Measurements from ENCODE around the gene GRK4. TPM values are rescaled to one million over a fixed set of nuclear protein-coding genes. Genes with fewer than 3 reads are reported as not detected.

GRK4 gene
- total and polyA plus RNA-seq, 7 donors = 0.60 to 10.2 (median 3.9) TPM

- TF ChIP-seq POLR2AphosphoS5 (IDR thresholded peaks at IDR 0.05) (no peak), EP300 (IDR thresholded peaks at IDR 0.05) (no peak), CTCF (IDR thresholded peaks at IDR 0.05) (no peak), POLR2A (IDR thresholded peaks at IDR 0.05) (no peak)
- no peak for DNase-seq
- intact Hi-C loops (cut with DNase I) = loop anchor here (5.0 to 10.0 kb wide), 4 partner anchors 113 to 544 kb away; partner anchors contain the start of genes ADD1, CFAP99, HTT and HTT-AS
- Histone ChIP-seq H3K4me3 (peak overlapping the region in 2 of 4 donors; percentile 93 to 98), H3K9me3 (no peaks in the 10 kb centered on the region), H3K36me3 (peaks cover 0 to 16% (median 10%) of the 10 kb centered on the region in 4 donors), H3K27ac (peak overlapping the region in 1 of 4 donors; percentile 89), H3K27me3 (no peaks in the 10 kb centered on the region), H3K4me1 (peaks cover 0 to 29% (median 24%) of the 10 kb centered on the region in 4 donors)
- WGBS, 2 donors = 67 to 71% methylated on average over 8 of the region's 8 CpGs
Measured at GRCh38 chr4:2961421-2961810, 2.0 kb upstream of the GRK4 start.

GRCh38 chr4:2961811-2962441 lies 1.4 kb upstream of the GRK4 start:
- Histone ChIP-seq H3K27me3 (no peaks in the 10 kb centered on the region), H3K9me3 (no peaks in the 10 kb centered on the region), H3K36me3 (peaks cover 0 to 11% (median 8%) of the 10 kb centered on the region in 4 donors), H3K4me1 (peaks cover 0 to 29% (median 24%) of the 10 kb centered on the region in 4 donors), H3K4me3 (peak overlapping the region; percentile 85 to 98 (median 90)), H3K27ac (peak overlapping the region; percentile 83 to 92 (median 86))
- no peak for TF ChIP-seq POLR2AphosphoS5 (IDR thresholded peaks at IDR 0.05)
- no peak for TF ChIP-seq CTCF (IDR thresholded peaks at IDR 0.05)
- TF ChIP-seq EP300 (IDR thresholded peaks at IDR 0.05) = no peak
- no peak for TF ChIP-seq POLR2A (IDR thresholded peaks at IDR 0.05)
- intact Hi-C loops (cut with DNase I) = loop anchor here (2.0 to 10.0 kb wide), 6 partner anchors 113 to 545 kb away; partner anchors contain the start of genes ADD1, CFAP99, FAM193A and HTT
- 26 to 39% methylated on average over 14 of the region's 14 CpGs for WGBS, 2 donors
- no peak for DNase-seq

- Histone ChIP-seq H3K4me3 (peak overlapping the region; percentile 85 to 98 (median 90)), H3K9me3 (no peaks in the 10 kb centered on the region), H3K36me3 (peaks cover 0 to 5% (median 2%) of the 10 kb centered on the region in 4 donors), H3K27me3 (no peaks in the 10 kb centered on the region), H3K4me1 (peaks cover 0 to 29% (median 24%) of the 10 kb centered on the region in 4 donors), H3K27ac (peak overlapping the region; percentile 83 to 92 (median 86))
- WGBS, 2 donors = 0% methylated on average over 40 of the region's 40 CpGs
- TF ChIP-seq CTCF (IDR thresholded peaks at IDR 0.05) = no peak
- TF ChIP-seq POLR2A (IDR thresholded peaks at IDR 0.05) = no peak
- no peak for TF ChIP-seq EP300 (IDR thresholded peaks at IDR 0.05)
- no peak for TF ChIP-seq POLR2AphosphoS5 (IDR thresholded peaks at IDR 0.05)
- intact Hi-C loops (cut with DNase I) = loop anchor here (2.0 to 10.0 kb wide), 6 partner anchors 112 to 545 kb away; partner anchors contain the start of genes ADD1, CFAP99, FAM193A and HTT
- no peak for DNase-seq
Measured at GRCh38 chr4:2962614-2963174, 677 bp upstream of the GRK4 start.

GRCh38 chr4:2963966-2964471 lies 648 bp downstream of the GRK4 start:
- no peaks in the 10 kb centered on the region for H3K36me3 ChIP-seq
- H3K27ac ChIP-seq = peak overlapping the region; percentile 83 to 92 (median 86)
- peak overlapping the region; percentile 85 to 98 (median 90) for H3K4me3 ChIP-seq
- H3K27me3 ChIP-seq = no peaks in the 10 kb centered on the region
- H3K4me1 ChIP-seq = peaks cover 0 to 29% (median 24%) of the 10 kb centered on the region in 4 donors
- TF ChIP-seq POLR2AphosphoS5 (IDR thresholded peaks at IDR 0.05) (no peak), CTCF (IDR thresholded peaks at IDR 0.05) (no peak), POLR2A (IDR thresholded peaks at IDR 0.05) (no peak), EP300 (IDR thresholded peaks at IDR 0.05) (no peak)
- WGBS, 2 donors = 1% methylated on average over 38 of the region's 38 CpGs
- no peak for DNase-seq
- intact Hi-C loops (cut with DNase I) = loop anchor here (2.0 to 10.0 kb wide), 6 partner anchors 111 to 547 kb away; partner anchors contain the start of genes ADD1, CFAP99, FAM193A and HTT
- no peaks in the 10 kb centered on the region for H3K9me3 ChIP-seq
